Neutrophil (primary cell): ENCODE data around the gene NECTIN3.

Experiments used
- H3K27ac ChIP-seq: fragments of 200-600 bp; sonication (generic); 2 replicates; pipeline ENCODE4 v1.5.1; 2016; ENCODE audit warnings: mild to moderate bottlenecking, moderate library complexity
- H3K27me3 ChIP-seq: fragments of 200-600 bp; sonication (generic); 2 replicates; pipeline ENCODE4 v1.6.0; 2016; ENCODE audit warnings: mild to moderate bottlenecking
- H3K36me3 ChIP-seq: fragments of 200-600 bp; sonication (generic); 2 replicates; pipeline ENCODE4 v1.5.1; 2017
- H3K4me1 ChIP-seq, 2 experiments: fragments of 200-600 bp in 1 of 2; sonication (generic) in 1 of 2; 1 replicate in 1 of 2; 2 replicates in 1 of 2; pipeline versions ENCODE4 v1.5.1 to v1.6.1; 2013 to 2016; ENCODE audit warnings: low read depth in 1 of 2, low read length in 1 of 2, mild to moderate bottlenecking in 1 of 2, moderate library complexity in 1 of 2; ENCODE audit not compliant: control insufficient read depth in 1 of 2, insufficient read depth in 1 of 2
- H3K4me3 ChIP-seq, 2 experiments: fragments of 200-600 bp in 1 of 2; sonication (generic) in 1 of 2; 1 replicate in 1 of 2; 2 replicates in 1 of 2; pipeline ENCODE4 v1.5.1; 2013 to 2016; ENCODE audit warnings: low read depth in 1 of 2, low read length in 1 of 2, mild to moderate bottlenecking in 1 of 2, moderate library complexity in 1 of 2
- H3K9me3 ChIP-seq: fragments of 200-600 bp; sonication (generic); 2 replicates; pipeline ENCODE4 v1.5.1; 2016
- TF ChIP-seq, protein P1 (sequence below): fragments of 200-600 bp; sonication (generic); IDR thresholded peaks from 2 replicates; pipeline ENCODE4 v1.5.1; 2016; ENCODE audit warnings: antibody characterized with exemption

Gene NECTIN3

DNA sequence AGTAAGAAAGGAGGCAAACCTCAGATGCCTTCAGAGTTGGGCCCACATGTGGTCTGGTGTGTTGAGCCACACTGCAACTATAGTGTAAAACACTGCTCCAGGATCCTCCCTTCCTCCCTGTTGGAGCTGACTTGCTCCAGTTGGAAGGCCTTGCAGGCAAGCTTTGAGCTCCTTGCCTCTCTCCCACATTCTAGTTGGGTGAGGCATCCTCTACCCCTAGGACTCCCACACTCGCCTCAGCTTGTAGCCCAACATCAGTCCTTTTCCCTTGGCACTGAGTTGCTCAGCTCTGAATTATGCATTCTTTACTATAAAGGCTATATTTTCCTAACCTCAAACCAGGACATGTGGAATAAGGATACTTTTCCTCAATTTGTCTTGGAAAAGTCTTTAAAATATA, 143.9 kb downstream of the NECTIN3 start:
- Histone ChIP-seq H3K4me3 (no peak overlapping the region), H3K27ac (no peak overlapping the region)

DNA sequence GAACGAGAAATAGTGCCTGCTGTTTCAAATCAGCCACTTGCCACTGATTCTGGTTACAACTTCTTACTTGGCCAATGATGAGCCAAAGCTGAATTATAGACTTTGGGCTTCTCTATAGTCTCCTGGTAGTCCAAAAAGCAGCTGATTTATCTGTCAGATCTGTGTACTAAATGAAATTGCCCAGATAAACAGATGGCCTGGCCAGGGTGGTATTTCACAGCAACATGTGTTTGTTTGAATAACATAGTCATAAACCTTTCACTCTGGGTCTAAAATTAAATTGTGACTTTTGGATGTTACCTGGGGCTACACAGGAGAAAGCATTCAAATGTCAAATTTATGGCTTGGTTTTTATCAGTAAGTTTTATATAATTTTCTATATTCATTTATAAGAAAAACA, 147.0 kb downstream of the NECTIN3 start:
- no peak overlapping the region for H3K27ac ChIP-seq
- H3K4me3 ChIP-seq: no peak overlapping the region
- H3K9me3 ChIP-seq: no peaks in the 10 kb centered on the region
- H3K27me3 ChIP-seq: no peaks in the 10 kb centered on the region
- no peaks in the 10 kb centered on the region for H3K4me1 ChIP-seq
- H3K36me3 ChIP-seq: no peaks in the 10 kb centered on the region
- TF ChIP-seq, protein P1, sequence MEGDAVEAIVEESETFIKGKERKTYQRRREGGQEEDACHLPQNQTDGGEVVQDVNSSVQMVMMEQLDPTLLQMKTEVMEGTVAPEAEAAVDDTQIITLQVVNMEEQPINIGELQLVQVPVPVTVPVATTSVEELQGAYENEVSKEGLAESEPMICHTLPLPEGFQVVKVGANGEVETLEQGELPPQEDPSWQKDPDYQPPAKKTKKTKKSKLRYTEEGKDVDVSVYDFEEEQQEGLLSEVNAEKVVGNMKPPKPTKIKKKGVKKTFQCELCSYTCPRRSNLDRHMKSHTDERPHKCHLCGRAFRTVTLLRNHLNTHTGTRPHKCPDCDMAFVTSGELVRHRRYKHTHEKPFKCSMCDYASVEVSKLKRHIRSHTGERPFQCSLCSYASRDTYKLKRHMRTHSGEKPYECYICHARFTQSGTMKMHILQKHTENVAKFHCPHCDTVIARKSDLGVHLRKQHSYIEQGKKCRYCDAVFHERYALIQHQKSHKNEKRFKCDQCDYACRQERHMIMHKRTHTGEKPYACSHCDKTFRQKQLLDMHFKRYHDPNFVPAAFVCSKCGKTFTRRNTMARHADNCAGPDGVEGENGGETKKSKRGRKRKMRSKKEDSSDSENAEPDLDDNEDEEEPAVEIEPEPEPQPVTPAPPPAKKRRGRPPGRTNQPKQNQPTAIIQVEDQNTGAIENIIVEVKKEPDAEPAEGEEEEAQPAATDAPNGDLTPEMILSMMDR: no peak

More for the DNA sequence above, 143.9 kb downstream of the NECTIN3 start:
- Histone ChIP-seq H3K27me3 (no peaks in the 10 kb centered on the region), H3K4me1 (no peaks in the 10 kb centered on the region), H3K9me3 (no peaks in the 10 kb centered on the region), H3K36me3 (no peaks in the 10 kb centered on the region)
- TF ChIP-seq, protein P1: no peak

GRCh38 chr3:111227216-111227615, 155.6 kb downstream of the NECTIN3 start:
- H3K4me1 ChIP-seq: no peaks in the 10 kb centered on the region
- no peaks in the 10 kb centered on the region for H3K36me3 ChIP-seq
- H3K9me3 ChIP-seq: no peaks in the 10 kb centered on the region
- H3K4me3 ChIP-seq: no peak overlapping the region
- no peaks in the 10 kb centered on the region for H3K27me3 ChIP-seq
- H3K27ac ChIP-seq: no peak overlapping the region
- TF ChIP-seq, protein P1: no peak

- Histone ChIP-seq H3K4me1 (no peaks in the 10 kb centered on the region), H3K9me3 (no peaks in the 10 kb centered on the region), H3K4me3 (no peak overlapping the region), H3K27me3 (no peaks in the 10 kb centered on the region), H3K27ac (no peak overlapping the region), H3K36me3 (no peaks in the 10 kb centered on the region)
- TF ChIP-seq, protein P1: no peak
Observed at GRCh38 chr3:111229301-111229700, 157.7 kb downstream of the NECTIN3 start.

- Histone ChIP-seq H3K4me3 (no peak overlapping the region), H3K4me1 (no peaks in the 10 kb centered on the region), H3K27ac (no peak overlapping the region), H3K9me3 (no peaks in the 10 kb centered on the region), H3K36me3 (no peaks in the 10 kb centered on the region), H3K27me3 (no peaks in the 10 kb centered on the region)
- TF ChIP-seq, protein P1: no peak
Observed at GRCh38 chr3:111236836-111237713, 165.5 kb downstream of the NECTIN3 start.
